Liver (tissue), 9 donors: ENCODE measurements around the gene URAD. TPM values are rescaled to one million over a fixed set of nuclear protein-coding genes. Genes with fewer than 3 reads are reported as not detected.

ENCODE experiments used
- DNase-seq: peaks from one replicate; pipeline ENCODE4 v3.0.0-alpha.2; 2017; ENCODE audit warnings: low spot score
- H3K27ac ChIP-seq, 2 donors: one replicate each; pipeline ENCODE4 v1.7.0; 2013; ENCODE audit warnings: inconsistent platforms in 2 of 2, low read length in 2 of 2, control low read depth in 1 of 2, low read depth in 1 of 2, mild to moderate bottlenecking in 1 of 2
- H3K27me3 ChIP-seq, 4 donors: one replicate each; pipeline versions ENCODE4 v1.6.1 to v1.7.0; 2013; ENCODE audit warnings: low read length in 3 of 4, inconsistent platforms in 1 of 4, mild to moderate bottlenecking in 1 of 4, moderate library complexity in 1 of 4; ENCODE audit not compliant: control insufficient read depth in 4 of 4, insufficient read depth in 4 of 4
- H3K36me3 ChIP-seq, 4 donors: one replicate each; pipeline versions ENCODE4 v1.6.1 to v1.7.0; 2013; ENCODE audit warnings: low read length in 3 of 4, mild to moderate bottlenecking in 3 of 4, low read depth in 1 of 4, moderate library complexity in 1 of 4; ENCODE audit not compliant: control insufficient read depth in 4 of 4, insufficient read depth in 3 of 4
- H3K4me1 ChIP-seq, 4 donors: one replicate each; pipeline versions ENCODE4 v1.6.1 to v1.7.0; 2013; ENCODE audit warnings: low read length in 3 of 4, mild to moderate bottlenecking in 3 of 4, moderate library complexity in 1 of 4; ENCODE audit not compliant: control insufficient read depth in 4 of 4, insufficient read depth in 4 of 4
- H3K4me3 ChIP-seq, 3 donors: one replicate each; pipeline versions ENCODE4 v1.6.1 to v1.7.0; 2013; ENCODE audit warnings: low read length in 3 of 3, control low read depth in 1 of 3, low read depth in 1 of 3, mild to moderate bottlenecking in 1 of 3
- H3K9ac ChIP-seq, 2 donors: one replicate each; pipeline ENCODE4 v1.7.0; 2013; ENCODE audit warnings: low read length in 2 of 2, mild to moderate bottlenecking in 2 of 2, moderate library complexity in 2 of 2, control low read depth in 1 of 2, low read depth in 1 of 2
- H3K9me3 ChIP-seq, 4 donors: one replicate each; pipeline versions ENCODE4 v1.6.1 to v1.7.0; 2013; ENCODE audit warnings: low read length in 3 of 4; ENCODE audit not compliant: control insufficient read depth in 4 of 4
- ATF3 ChIP-seq: IDR thresholded peaks from 2 replicates; pipeline ENCODE4 v1.6.1; 2016; ENCODE audit warnings: antibody characterized with exemption
- CTCF ChIP-seq: fragments of 150-350 bp; IDR thresholded peaks from 2 replicates; pipeline ENCODE4 v1.5.1; 2017; ENCODE audit warnings: improper control_type of control experiment, low read depth, low read length; ENCODE audit not compliant: missing input control
- EGR1 ChIP-seq, 2 donors: IDR thresholded peaks; 2 replicates each; pipeline ENCODE4 v1.6.1; 2016 to 2018; ENCODE audit warnings: antibody characterized with exemption in 2 of 2, low read depth in 2 of 2
- FOXA1 ChIP-seq: IDR thresholded peaks from 2 replicates; pipeline ENCODE4 v1.6.1; 2016; ENCODE audit warnings: antibody characterized with exemption
- FOXA2 ChIP-seq: IDR thresholded peaks from 2 replicates; pipeline ENCODE4 v1.6.1; 2016; ENCODE audit warnings: antibody characterized with exemption
- GABPA ChIP-seq, 2 donors: IDR thresholded peaks in 1 of 2; conservative IDR thresholded peaks in 1 of 2; 2 replicates each; pipeline ENCODE4 v1.6.1; 2016; ENCODE audit warnings: antibody characterized with exemption in 2 of 2, mild to moderate bottlenecking in 1 of 2, moderate library complexity in 1 of 2
- HNF4A ChIP-seq, 2 donors: conservative IDR thresholded peaks; 2 replicates each; pipeline ENCODE4 v1.6.1; 2016; ENCODE audit warnings: antibody characterized with exemption in 2 of 2, mild to moderate bottlenecking in 2 of 2
- HNF4G ChIP-seq: IDR thresholded peaks from 2 replicates; pipeline ENCODE4 v1.6.1; 2016; ENCODE audit warnings: antibody characterized with exemption
- JUND ChIP-seq, 2 donors: IDR thresholded peaks; 2 replicates each; pipeline ENCODE4 v1.6.1; 2016; ENCODE audit warnings: antibody characterized with exemption in 2 of 2
- NR2F2 ChIP-seq: IDR thresholded peaks from 2 replicates; pipeline ENCODE4 v1.6.1; 2016; ENCODE audit warnings: antibody characterized with exemption
- RAD21 ChIP-seq, 2 donors: IDR thresholded peaks; 2 replicates each; pipeline ENCODE4 v1.6.1; 2016; ENCODE audit warnings: antibody characterized with exemption in 2 of 2, mild to moderate bottlenecking in 2 of 2
- REST ChIP-seq: IDR thresholded peaks from 2 replicates; pipeline ENCODE4 v1.6.1; 2016; ENCODE audit warnings: antibody characterized with exemption, mild to moderate bottlenecking
- RXRA ChIP-seq, 2 donors: IDR thresholded peaks; 2 replicates each; pipeline ENCODE4 v1.6.1; 2017 to 2018; ENCODE audit warnings: antibody characterized with exemption in 2 of 2, mild to moderate bottlenecking in 1 of 2
- SP1 ChIP-seq: IDR thresholded peaks from 2 replicates; pipeline ENCODE4 v1.6.1; 2018; ENCODE audit warnings: antibody characterized with exemption, mild to moderate bottlenecking
- TAF1 ChIP-seq: conservative IDR thresholded peaks from 2 replicates; pipeline ENCODE4 v1.6.1; 2016; ENCODE audit warnings: antibody characterized with exemption, mild to moderate bottlenecking
- YY1 ChIP-seq: IDR thresholded peaks from 2 replicates; pipeline ENCODE4 v1.6.1; 2016; ENCODE audit warnings: antibody characterized with exemption, mild to moderate bottlenecking
- WGBS: extraction: QIAGEN DNeasy Blood & Tissue Kit; methylation state at CpG from one replicate; pipeline ENCODE4 v1.1.7; 2013; 5-methylcytosine and 5-hydroxymethylcytosine counted together
- polyA plus RNA-seq, 2 donors: library from polyadenylated mRNA; stranded (reverse) in 1 of 2; unstranded in 1 of 2; fragments of 200-250 nt in 1 of 2; fragments of >200 nt in 1 of 2; fragmentation: Nextera tagmentation in 1 of 2; extraction: Ambion mirVana in 1 of 2; gene quantifications; one replicate each; pipeline versions ENCODE4 v1.2.1 to v1.2.3, GENCODE V29; 2013 to 2015
- total RNA-seq, 2 donors: library from RNA; depleted of rRNA; stranded (reverse); fragments of >200 nt; gene quantifications; one replicate each; pipeline ENCODE4 v1.2.3, GENCODE V29; 2014
- TF ChIP-seq, protein P1 (sequence below): IDR thresholded peaks from 2 replicates; pipeline ENCODE4 v1.6.1; 2016; ENCODE audit warnings: antibody characterized with exemption
- TF ChIP-seq, protein P2 (sequence below): IDR thresholded peaks from 2 replicates; pipeline ENCODE4 v1.6.1; 2016; ENCODE audit warnings: antibody characterized with exemption
- donor health status: healthy.
- donor health status: healthy.
- donor health status: healthy.
- donor health status: healthy.
- donor health status: healthy.

Gene URAD
- total and polyA plus RNA-seq, 4 donors = not detected

- Histone ChIP-seq H3K27ac (no peak overlapping the region), H3K4me1 (peaks cover 6 to 41% (median 32%) of the 10 kb centered on the region in 4 donors), H3K4me3 (peak overlapping the region in 1 of 3 donors; percentile 21), H3K9ac (no peak overlapping the region), H3K27me3 (peaks cover 16 to 43% (median 26%) of the 10 kb centered on the region in 4 donors), H3K36me3 (no peaks in the 10 kb centered on the region), H3K9me3 (no peaks in the 10 kb centered on the region)
- WGBS = 3% methylated on average over 80 of the region's 80 CpGs
- no peak for TF ChIP-seq ATF3
- TF ChIP-seq REST = no peak
- TF ChIP-seq NR2F2 = no peak
- no peak for TF ChIP-seq JUND (IDR thresholded peaks at IDR 0.05)
- TF ChIP-seq HNF4A (conservative IDR thresholded peaks at IDR 0.05) = no peak
- no peak for TF ChIP-seq FOXA1
- TF ChIP-seq, protein P1, sequence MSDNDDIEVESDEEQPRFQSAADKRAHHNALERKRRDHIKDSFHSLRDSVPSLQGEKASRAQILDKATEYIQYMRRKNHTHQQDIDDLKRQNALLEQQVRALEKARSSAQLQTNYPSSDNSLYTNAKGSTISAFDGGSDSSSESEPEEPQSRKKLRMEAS = no peak
- TF ChIP-seq YY1 = no peak
- no peak for TF ChIP-seq EGR1 (IDR thresholded peaks at IDR 0.05; ENCODE audit: low read depth in 2 of 2)
- TF ChIP-seq SP1 = no peak
- no peak for TF ChIP-seq RAD21 (IDR thresholded peaks at IDR 0.05)
- TF ChIP-seq, protein P2, sequence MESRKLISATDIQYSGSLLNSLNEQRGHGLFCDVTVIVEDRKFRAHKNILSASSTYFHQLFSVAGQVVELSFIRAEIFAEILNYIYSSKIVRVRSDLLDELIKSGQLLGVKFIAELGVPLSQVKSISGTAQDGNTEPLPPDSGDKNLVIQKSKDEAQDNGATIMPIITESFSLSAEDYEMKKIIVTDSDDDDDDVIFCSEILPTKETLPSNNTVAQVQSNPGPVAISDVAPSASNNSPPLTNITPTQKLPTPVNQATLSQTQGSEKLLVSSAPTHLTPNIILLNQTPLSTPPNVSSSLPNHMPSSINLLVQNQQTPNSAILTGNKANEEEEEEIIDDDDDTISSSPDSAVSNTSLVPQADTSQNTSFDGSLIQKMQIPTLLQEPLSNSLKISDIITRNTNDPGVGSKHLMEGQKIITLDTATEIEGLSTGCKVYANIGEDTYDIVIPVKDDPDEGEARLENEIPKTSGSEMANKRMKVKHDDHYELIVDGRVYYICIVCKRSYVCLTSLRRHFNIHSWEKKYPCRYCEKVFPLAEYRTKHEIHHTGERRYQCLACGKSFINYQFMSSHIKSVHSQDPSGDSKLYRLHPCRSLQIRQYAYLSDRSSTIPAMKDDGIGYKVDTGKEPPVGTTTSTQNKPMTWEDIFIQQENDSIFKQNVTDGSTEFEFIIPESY = no peak
- no peak for TF ChIP-seq FOXA2
- no peak for DNase-seq
Measured at GRCh38 chr13:27977476-27978300, 10.8 kb downstream of the URAD start.

- Histone ChIP-seq H3K27ac (no peak overlapping the region), H3K36me3 (no peaks in the 10 kb centered on the region), H3K9ac (no peak overlapping the region), H3K27me3 (peaks cover 18 to 38% (median 27%) of the 10 kb centered on the region in 4 donors), H3K4me3 (no peak overlapping the region), H3K9me3 (no peaks in the 10 kb centered on the region), H3K4me1 (peaks cover 6 to 41% (median 32%) of the 10 kb centered on the region in 4 donors)
- WGBS = 22% methylated on average over 12 of the region's 12 CpGs
- no peak for DNase-seq
- TF ChIP-seq RXRA (IDR thresholded peaks at IDR 0.05) (no peak), EGR1 (IDR thresholded peaks at IDR 0.05; ENCODE audit: low read depth in 2 of 2) (no peak), NR2F2 (no peak), TAF1 (no peak), FOXA2 (no peak), CTCF (no peak), ATF3 (no peak), FOXA1 (no peak), SP1 (no peak), HNF4G (no peak), GABPA (IDR thresholded peaks at IDR 0.05 in 1 of 2, conservative IDR thresholded peaks at IDR 0.05 in 1 of 2) (no peak), HNF4A (conservative IDR thresholded peaks at IDR 0.05) (no peak)
- TF ChIP-seq, protein P1 = no peak
- TF ChIP-seq, protein P2 = no peak
Measured at GRCh38 chr13:27976362-27977091, 12.0 kb downstream of the URAD start.
